Left ventricle myocardium superior (tissue), 1 donor: ENCODE results near the gene DLG2. TPM values are rescaled to one million over a fixed set of nuclear protein-coding genes. Genes with fewer than 3 reads are reported as not detected.
A peak's percentile ranks its signal among the peaks of the same experiment; 100 is the strongest.

Experiments
- ATAC-seq: fragments of 200-7000 bp; cut with Tn5 transposase; one replicate; pipeline ENCODE4 v1.9.1; 2020; ENCODE audit warnings: mild to moderate bottlenecking, moderate library complexity
- DNase-seq: peaks from one replicate; pipeline ENCODE4 v3.0.0-alpha.2; 2020
- intact Hi-C: fragments of 100-400 bp; cut with micrococcal nuclease; formaldehyde crosslinking; loops from one replicate; pipeline ENCODE4 v1.11.0; 2022
- total RNA-seq: library from RNA; stranded (reverse); fragmentation: NEBNext Ultra II Directional; extraction: Animal tissue kit (Norgen Biotek cat#: 25700); gene quantifications from one replicate; pipeline ENCODE4 v1.2.1, GENCODE V29; 2021
- donor health status: DM: no; HTN: yes; CAD: no; lungs with severe emphysema.

The DLG2 gene
- total RNA-seq, 1 donor from 2014 or later, result 5.7 TPM

DNA sequence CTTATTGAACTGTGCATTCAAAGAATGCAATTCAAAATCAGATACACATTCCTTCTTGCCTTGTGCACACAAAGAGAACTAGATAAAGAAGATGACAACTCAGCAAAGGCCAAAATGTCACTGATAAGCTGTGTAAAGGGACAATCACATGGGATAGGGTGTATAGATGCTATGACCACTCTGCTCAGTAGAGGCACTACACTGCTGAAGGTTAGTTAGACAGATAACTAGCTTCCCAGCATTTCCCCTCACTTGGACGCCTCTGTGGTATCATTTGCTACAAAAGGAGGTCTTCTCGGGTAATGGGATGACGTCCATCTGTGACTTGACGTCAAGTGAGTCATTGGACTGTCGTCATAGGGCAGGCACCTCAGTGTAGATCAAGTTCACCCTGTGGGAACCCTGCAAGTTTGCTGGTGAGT lies 1916.0 kb downstream of the DLG2 start:
- intact Hi-C loops, result no loop called here
- no peak for DNase-seq
- no peak for ATAC-seq

DNA sequence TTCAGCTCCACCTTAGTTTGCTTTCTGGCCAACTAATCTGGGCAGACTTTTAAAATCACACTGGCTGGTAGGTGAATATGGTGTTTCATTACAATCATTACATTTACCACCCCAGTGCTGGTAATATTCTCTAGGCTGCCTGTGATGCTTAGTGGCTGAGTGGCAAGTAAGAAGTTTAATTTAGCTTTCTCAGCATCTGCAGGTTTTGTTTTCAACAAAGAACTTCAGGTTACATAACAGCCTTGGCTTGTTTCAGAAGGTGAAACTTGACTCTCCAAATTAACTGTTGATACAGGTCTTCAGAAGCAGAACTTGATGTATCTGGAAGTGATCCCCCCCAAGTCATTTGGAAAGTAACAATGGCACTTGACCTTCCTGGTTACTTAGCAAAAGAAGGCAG lies 1917.7 kb downstream of the DLG2 start:
- intact Hi-C loops, result no loop called here
- no peak for DNase-seq
- ATAC-seq, result no peak

DNA sequence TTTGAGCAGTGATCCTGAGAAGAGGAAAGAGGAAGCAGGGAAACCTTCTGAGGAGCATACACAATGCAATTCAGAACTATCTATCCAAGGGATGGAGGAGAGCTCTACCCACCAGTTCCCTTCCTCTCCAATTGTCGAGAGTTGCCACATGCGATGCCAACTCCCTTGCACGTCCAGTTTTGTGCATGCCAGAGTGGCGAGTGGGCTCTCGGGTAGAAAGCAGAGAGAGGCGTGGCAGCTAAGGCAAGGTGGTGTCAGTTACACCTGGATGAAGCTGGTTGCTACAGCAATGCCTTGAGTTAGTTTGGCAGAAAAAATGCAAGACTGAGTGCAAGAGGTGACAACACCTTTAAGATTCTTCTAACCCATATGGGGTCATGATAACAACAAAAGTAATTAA lies 1920.6 kb downstream of the DLG2 start:
- ATAC-seq (no peak), DNase-seq (no peak)
- intact Hi-C loops, result no loop called here

DNA sequence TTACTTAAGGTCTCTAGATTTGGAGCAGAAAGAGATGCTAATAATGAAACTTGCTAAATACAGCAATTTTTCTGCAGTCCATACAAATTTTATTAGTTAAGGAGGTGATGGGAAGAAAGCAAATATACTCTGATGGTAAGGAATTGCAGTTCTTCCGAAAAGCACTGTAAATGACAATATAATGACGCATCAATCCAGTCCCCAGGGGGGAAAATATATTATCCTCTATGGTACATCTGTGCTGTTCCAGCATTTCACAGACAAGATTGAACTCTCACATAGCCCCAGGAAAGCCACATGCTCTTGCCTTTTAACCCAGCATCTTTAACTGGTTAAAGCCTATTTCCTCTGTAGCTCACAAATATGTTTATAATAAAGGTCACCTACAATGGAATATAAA lies 1924.3 kb downstream of the DLG2 start:
- ATAC-seq, result no peak
- DNase-seq, result no peak
- intact Hi-C loops, result no loop called here

DNA sequence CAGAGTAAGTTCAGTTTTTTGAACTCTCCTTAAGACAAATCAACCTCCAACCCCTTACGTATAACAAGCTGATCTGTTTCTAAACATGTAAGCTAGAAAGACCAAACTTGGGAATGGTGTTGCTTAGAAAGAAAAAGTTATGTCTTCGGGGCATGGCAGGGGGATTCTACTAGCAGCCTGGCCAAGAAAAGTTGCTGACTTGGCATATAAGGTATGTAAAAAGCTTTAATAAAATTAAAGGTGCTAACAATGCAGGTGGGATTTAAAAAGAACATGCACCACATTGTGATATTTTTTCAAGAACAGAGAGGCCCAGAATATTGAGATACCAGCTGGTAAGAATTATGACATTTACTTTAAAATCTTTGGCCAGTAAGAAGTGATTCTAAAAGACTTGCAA lies 1929.6 kb downstream of the DLG2 start:
- DNase-seq (no peak), ATAC-seq (no peak)
- intact Hi-C loops, result no loop called here

DNA sequence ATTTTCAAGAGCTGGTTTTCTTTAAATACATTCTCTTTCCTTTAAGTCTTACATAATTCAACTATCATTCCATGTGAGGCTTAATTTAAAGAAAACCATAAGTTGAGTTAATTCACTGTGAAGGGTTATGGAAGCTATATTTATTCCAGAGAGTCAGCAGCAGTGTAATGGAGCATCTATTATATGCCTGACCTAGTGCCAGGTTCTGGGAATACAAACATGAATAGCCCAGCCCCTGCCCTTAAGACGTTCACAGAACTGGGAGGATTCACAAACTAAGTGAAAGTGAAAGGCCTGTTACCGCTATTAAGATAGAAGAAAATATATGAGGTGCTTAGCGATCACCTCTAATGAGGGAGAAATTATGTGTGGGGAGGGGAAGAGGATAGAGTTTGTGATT lies 1932.1 kb downstream of the DLG2 start:
- ATAC-seq (no peak), DNase-seq (no peak)
- intact Hi-C loops, result no loop called here

DNA sequence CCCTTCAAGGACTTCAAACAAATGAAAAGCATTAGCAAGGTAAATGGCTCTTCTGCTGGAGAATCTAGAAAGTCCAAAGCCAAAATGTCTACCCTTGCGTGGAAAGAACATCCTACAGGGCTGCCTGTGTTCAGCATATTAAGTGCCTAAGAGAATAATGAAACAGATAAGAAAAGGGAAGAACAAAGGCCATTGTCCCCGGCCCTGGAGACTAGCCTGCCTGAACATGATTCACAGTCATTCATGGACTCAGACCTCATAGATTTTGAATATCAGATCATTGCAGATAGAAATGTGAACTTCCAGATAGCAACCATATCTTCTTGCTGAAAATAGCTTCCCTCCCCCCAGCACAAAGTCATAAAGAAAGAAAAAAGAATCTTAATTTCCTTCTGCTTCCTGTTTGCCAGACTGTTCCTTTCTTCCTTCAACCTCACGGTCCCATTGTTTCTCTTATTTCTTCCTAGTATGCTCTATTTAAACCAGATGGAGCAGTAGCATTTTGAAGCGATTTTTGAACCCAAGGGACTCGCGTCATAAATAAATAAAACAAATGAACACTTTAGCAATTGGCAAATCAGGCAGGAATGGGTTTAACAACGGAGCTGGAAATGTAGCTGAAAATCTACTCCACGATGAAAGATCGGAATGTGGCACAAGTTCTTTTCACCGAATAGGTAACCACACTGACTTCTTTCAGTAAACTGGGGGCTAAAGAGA lies 1932.8 kb downstream of the DLG2 start:
- ATAC-seq (no peak), DNase-seq (no peak)
- intact Hi-C loops, result no loop called here

DNA sequence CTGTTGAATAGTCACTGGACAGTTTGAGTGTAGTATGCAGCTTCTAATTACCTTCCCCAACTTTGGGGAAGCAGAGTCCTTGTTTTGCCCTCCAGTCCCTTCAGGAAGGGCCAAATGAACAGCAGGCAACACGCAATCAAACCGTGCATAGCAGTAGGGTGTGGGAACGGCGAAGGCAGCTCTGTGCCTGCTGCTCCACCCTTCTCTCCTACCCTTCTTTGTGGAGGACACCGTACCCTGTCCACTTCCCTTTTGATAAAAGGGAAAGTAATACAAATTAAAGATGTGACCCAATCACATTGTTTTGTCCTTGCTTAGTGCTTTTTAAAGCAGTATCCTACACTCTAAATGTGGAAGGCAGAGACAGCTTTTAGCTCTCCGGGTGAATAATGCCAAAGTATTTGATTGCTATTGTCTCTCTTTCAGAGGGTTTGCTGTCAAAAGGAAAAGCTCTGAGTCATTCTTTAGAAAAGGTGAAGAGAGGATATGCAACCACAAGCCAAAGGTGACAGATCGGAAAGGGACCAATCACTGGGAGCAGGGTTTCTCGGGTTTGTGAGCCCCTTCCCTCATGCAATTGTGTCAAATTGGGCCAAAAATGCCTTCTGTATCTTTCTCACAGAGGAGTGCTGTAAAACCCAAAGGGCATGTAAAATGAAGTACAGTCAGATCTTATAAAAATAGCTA lies 1933.7 kb downstream of the DLG2 start:
- intact Hi-C loops, result no loop called here
- ATAC-seq (no peak), DNase-seq (no peak)

DNA sequence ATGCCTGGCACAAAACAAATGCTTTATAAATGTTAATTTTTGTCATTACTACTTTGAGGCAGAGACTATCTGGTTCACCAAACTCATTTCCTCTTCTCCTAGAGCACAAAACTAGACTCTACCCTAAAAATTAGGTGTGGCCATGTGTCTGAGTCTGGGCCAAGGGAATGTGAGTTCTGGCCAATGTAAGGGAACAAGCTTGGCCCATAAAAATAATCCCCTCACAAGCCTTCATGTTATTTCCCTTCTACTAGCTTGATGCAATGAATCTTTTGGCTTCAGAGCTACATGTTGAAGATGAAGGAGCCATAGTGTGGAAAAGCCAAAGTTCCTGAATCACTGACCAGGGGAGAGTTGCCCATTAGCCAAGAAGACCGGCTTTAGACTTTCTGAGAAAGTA lies 1934.5 kb downstream of the DLG2 start:
- peak; percentile 20 for ATAC-seq

DNA sequence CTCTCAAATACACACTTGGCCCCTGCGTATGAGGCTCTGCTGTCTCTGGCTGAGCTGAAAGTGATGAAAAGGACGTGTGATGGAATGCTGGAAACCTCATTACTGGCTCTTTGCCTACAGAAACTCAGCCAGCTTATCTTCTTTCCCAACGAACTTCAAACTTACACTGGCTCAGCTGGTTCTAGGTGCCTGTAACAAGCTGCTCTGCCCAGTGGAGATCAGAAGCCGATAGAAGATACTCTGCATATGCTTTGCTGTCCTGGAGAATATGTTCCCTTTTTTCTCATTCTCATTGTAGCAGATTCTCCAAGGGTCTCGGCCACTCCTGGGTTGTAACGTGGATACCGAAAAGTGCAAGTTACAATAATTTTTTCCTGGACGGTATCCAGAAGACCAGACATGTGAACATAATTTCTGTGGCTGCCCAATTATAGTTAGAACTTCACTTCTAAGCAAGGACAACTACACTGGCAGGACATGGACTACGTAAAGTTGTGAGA lies 1935.6 kb downstream of the DLG2 start:
- DNase-seq (no peak), ATAC-seq (peak; percentile 98)
- intact Hi-C loops, result no loop called here

More for the DNA sequence above, 1934.5 kb downstream of the DLG2 start:
- DNase-seq, result no peak
- intact Hi-C loops, result no loop called here

DNA sequence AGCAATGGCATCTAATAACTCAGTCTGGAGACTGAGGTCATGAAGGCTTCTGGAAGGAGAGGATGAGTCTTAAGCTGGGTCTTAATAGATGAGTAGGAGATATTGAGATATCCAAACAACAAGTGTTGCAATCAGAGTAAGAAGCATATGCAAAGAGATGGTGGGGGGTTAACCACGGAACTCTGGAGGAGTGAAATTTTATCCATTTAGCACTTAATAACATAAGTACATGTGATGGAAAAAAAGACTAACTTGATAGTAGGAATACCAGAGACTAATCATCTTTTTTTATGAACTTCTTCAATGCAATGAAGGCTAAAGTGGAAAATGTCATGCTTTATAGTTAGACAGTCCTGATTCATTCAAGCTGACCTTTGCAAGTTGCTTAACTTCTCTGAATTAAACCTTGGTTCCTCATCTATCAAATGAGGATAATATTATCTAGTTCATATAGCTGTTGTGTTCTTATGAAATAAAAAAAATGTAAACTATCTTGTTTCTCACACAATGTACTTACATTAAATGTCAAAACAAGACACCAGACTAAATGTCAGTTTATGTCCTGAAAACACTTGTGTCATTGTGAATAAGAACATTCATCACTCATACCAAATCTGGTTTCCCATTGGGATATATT lies 1937.9 kb downstream of the DLG2 start:
- no peak for DNase-seq
- no peak for ATAC-seq
- intact Hi-C loops, result no loop called here

DNA sequence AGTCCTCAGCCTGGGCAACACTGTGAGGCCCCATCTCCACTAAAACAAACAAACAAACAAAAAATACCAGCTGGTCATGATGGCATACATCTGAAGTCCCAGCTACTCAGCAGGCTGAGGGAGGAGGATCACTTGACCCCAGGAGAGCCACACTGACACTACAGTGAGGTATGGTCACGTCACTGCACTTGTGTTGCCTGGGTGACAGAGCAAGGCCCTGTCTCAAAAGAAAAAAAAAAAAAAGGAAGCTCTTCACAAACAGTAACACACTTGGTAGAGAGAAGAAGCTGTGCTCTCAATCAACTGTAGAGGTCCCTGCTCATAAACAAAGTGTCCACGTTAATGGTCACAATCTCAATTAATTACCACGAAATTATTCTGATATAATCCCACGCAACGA lies 1939.4 kb downstream of the DLG2 start:
- intact Hi-C loops, result no loop called here
- DNase-seq (no peak), ATAC-seq (no peak)

DNA sequence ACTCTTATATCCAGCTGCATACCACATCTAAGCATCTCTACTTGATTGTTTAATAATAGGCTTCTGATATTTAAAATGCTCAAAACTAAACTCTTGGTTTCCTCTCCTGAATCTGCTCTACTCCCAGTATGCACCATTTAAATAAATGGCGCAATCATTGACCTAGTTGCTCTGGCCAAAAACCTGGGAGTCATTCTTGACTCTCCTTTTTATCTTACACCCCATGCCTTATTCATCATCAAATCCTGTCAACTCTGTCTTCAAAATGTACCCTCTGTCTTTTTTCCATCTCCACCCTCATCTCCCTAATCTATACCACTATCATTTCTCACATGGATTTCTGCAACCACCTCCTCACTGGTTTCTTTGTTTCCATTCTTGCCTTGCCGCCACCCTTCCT lies 1941.4 kb downstream of the DLG2 start:
- no peak for DNase-seq
- intact Hi-C loops, result no loop called here
- no peak for ATAC-seq

DNA sequence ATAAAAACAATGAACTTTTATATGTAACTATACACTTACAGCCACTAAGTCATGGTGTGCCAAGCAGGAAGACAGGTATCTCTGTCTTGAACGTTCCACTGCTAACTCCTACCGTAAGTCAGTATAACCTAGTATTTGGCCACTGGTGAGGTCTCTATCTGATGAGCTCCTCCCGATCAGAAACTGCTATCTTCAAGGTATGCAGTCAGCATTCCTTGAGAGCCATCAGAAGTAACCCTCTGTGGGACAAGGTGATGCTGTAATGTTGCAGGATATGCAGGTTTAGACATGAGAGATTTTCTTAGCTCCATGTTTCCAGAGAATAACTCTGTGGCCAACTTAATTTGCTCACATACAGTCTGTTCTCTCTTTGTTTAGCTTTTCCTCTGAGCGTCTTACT lies 1943.1 kb downstream of the DLG2 start:
- ATAC-seq, result no peak
- intact Hi-C loops, result no loop called here
- DNase-seq, result no peak

DNA sequence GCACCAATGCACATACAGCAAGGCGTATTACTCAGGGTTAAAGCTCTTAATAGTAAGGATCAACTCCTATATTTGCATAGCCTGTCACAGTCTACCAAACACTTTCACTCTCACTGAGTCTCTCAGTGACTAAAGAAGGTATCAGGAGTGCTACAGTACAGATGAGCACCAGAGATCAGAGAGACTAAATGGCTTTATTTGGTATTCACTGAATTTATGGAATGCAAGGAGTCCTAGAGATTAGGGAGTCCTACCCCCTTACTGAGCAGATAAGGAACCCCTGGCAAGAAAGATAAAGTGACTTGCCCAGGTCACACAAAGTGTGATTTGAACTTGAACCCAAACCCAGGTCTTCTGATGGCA lies 1944.6 kb downstream of the DLG2 start:
- DNase-seq, result no peak
- no peak for ATAC-seq
- intact Hi-C loops, result no loop called here

DNA sequence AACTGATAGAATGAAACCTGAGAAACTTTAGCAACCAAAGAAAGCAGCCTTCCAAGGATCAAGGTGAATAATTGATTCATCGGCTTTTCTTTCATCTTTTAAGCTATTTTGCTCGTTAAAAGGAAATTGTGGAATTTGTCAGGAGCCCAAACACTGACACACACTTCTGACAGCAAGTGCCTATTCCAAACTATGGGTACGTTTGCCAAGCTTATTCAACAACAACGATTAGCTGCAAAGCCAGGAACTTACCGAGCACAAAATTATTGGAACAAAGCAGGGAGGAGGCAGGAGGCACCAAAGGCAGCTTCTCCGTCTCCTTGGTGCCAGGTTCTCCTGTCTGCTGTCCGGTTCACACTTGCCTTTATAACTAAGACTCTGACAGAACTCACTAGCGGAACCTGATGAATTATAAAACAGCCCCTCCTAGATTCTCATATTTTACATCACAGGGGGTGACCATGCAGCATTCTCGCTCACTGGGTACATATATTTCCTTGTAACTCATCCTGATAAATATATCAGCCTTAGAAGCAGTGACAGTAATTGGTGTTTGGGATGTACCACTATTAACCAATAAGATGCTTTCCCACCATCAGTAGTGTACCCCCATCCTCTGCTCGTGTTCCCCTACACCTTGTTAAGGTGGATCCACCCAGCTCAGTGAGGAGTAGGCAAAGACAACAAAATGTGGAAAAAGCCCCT lies 1945.1 kb downstream of the DLG2 start:
- DNase-seq (no peak), ATAC-seq (no peak)
- intact Hi-C loops, result no loop called here

DNA sequence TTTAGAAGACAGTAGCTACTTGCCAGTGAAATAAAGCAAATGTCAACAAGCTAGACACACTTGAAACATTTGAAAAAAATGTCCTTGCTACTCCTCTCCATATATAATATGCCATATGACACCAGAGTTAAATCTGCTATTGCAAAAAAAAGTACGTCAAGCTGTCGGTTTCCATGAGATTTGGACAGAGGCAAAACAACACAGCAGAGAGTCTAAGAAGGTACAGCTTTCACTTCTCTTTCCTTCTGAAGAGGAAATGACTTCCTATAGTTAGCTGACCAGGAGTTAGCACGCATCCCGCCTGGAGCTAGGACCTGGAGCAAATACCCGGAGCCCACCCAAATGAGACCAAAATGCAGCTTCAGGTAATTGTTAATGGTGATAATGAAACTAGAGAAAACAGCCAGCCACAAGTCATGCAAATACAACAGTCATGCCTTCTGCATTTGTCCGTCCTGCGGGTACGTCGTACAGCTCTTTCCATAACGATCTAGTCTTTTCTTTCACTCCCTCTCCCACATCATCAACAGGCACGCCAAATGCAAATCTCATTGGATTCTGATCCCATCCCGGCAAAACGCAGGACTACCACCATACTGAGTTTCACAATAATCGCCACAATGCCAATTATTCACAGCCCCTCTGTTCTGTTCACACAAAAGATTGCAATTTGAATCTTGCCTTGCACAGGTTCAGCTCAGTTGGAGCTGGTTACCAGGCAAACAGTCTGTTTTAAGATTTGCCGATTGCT lies 1945.9 kb downstream of the DLG2 start:
- DNase-seq (no peak), ATAC-seq (no peak)
- intact Hi-C loops, result no loop called here

DNA sequence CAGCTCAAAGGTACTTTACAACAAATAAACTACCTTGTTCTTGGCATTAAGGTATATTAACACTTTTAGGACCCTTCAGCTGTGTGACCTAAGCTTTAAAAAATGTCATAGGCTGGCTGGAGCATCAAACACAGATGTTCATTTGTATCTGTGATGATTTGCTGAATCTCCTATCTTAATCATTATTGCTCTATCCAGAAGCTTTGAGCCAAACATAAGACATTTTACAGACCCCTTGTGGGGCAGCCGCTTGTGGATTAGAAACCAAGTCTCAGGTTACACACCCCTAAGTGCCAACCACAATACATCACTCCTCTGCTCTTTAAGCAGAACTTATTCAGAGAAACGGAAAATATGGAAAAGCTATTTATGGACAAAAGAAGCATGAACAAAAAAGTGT lies 1946.8 kb downstream of the DLG2 start:
- DNase-seq, result no peak
- no peak for ATAC-seq
- intact Hi-C loops, result no loop called here

DNA sequence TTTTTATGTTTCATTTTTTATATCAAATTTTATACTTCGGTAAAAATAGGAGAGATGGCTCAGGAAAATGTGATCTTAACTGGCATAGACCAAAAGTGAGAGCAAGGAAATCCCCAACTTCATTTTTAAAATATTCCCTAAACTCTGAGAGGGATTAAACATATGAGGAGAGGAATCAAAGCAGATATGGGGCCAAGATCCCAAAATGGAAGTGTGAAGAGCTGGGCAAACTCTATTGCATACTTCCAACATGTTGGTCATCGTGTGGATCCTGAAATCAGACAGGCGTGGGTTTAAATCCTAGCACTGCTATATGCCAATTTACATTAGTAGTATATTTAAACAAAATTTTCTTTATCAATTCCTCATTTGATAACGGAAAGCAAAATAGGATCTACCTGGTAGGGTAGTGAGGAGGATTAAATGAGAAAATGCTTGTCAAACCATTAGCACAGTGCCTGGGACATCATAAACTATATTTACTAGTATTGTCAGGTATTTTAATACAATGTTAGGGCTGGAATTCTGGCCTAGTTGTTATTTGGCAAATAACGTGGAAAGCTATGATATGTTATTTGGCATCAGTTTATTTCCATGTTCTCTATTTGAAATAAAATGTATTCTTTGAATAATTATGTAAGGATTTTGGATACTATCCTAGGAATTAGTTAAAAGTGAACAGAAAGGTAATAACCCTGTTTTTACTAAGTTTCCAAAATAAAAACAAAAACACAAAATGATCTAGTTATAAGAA lies 1948.1 kb downstream of the DLG2 start:
- ATAC-seq (no peak), DNase-seq (no peak)
- intact Hi-C loops, result no loop called here
